Activated T-helper 2 cell treated with anti-CD3 and anti-CD28 coated beads, Interferon-gamma antibody, Interleukin-2, Interleukin-4, amounts not matched to agents 10 μg/mL and 5 μg/mL and 100 μg/mL, durations not matched to agents 14 hours and 24 hours and 36 hours (primary cell): ENCODE data around the gene KLC3. TPM values are rescaled to one million over a fixed set of nuclear protein-coding genes. Genes with fewer than 3 reads are reported as not detected.

Experiments used
- DNase-seq: peaks from one replicate; pipeline ENCODE4 v3.0.0; 2021; ENCODE audit warnings: low spot score
- H3K27ac Mint-ChIP-seq: one replicate; pipeline ENCODE4 v1.8.0; 2021; ENCODE audit warnings: mixed read lengths
- H3K27me3 Mint-ChIP-seq: one replicate; pipeline ENCODE4 v1.8.0; 2021; ENCODE audit warnings: low read depth, mixed read lengths
- H3K36me3 Mint-ChIP-seq: one replicate; pipeline ENCODE4 v1.8.0; 2021; ENCODE audit warnings: low read depth, mixed read lengths
- H3K4me1 Mint-ChIP-seq: one replicate; pipeline ENCODE4 v1.8.0; 2021; ENCODE audit warnings: low read depth, mixed read lengths
- H3K4me3 Mint-ChIP-seq: one replicate; pipeline ENCODE4 v1.8.0; 2021; ENCODE audit warnings: low read depth, mild to moderate bottlenecking, moderate library complexity, mixed read lengths
- H3K9me3 Mint-ChIP-seq: one replicate; pipeline ENCODE4 v1.8.0; 2021; ENCODE audit warnings: mixed read lengths
- intact Hi-C: fragments of 100-400 bp; cut with micrococcal nuclease; formaldehyde crosslinking; loops from one replicate; pipeline ENCODE4 v1.15.1; 2023
- total RNA-seq: library from RNA; stranded (reverse); gene quantifications from 2 replicates; pipeline ENCODE4 v1.2.3, GENCODE V29; 2022

KLC3 gene
- total RNA-seq = 0.18 TPM in 1 of 2 replicates, not detected in the other

DNA sequence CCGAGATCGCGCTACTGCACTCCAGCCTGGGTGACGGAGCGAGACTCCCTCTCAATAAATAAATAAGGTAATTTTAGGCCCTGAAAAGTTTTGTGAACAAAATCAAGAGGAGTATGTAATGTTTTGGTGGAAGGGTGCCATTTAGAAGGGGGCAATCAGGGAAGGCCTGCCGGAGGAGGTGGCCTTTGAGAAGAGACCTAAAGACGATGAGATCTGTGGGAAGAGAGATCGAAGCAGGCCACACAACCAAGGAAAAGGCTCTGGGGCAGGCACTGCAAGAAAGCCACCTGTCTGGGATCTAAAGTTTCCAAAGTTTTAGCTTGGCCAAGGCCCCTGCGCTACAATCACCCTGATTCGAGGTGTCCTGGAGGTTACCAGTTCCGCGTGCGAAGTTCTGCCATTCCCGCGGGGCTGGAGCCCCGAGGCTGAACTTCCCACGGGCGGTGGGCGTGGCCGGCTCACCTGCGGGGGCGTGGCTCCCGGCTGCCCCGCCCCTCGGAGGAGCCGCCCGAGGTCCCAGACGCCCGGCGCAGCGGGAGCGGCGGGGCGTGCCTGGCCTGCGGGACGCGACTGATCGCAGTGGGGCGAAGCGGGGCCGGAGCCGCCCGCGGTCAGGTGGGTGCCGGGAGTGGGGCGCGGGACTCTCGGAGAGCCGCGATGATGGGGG, at the start of gene KLC3:
Gene KLC3 (plus strand): TSS at position 519 of the 667 bp plus-strand sequence. CDS start 4,792 bp downstream, outside the sequence.
- Mint-ChIP-seq H3K27me3 (peaks cover 5% of the 10 kb centered on the region), H3K9me3 (no peaks in the 10 kb centered on the region), H3K36me3 (no peaks in the 10 kb centered on the region), H3K4me1 (no peaks in the 10 kb centered on the region), H3K4me3 (peak within 1 kb of the TSS; percentile 51), H3K27ac (no peak within 1 kb of the TSS)
- DNase-seq = peak; percentile 16
- intact Hi-C loops = no loop called here

DNA sequence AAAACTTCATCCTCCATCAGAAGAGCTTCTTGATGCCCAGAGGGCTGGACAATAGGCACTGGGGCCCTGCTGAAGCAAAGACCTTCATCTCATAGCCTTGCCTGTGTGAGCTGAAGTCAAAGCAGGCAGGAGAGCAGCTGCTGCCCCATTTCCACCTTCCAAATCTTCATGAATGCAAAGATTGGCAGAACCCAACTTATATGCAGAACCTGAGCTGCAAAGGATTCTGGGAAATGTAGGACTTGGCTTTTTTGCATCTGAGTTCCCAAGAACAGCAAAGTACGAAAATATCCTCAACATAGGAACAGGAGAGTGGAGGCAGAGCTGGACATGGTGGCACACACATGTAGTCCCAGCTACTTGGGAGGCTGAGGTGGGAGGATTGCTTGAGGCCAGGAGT, 48.7 kb upstream of the KLC3 start:
- Mint-ChIP-seq H3K36me3 (no peaks in the 10 kb centered on the region), H3K27me3 (no peaks in the 10 kb centered on the region), H3K4me1 (no peaks in the 10 kb centered on the region), H3K9me3 (no peaks in the 10 kb centered on the region), H3K27ac (no peak overlapping the region), H3K4me3 (no peak overlapping the region)
- DNase-seq = no peak
- intact Hi-C loops = no loop called here

DNA sequence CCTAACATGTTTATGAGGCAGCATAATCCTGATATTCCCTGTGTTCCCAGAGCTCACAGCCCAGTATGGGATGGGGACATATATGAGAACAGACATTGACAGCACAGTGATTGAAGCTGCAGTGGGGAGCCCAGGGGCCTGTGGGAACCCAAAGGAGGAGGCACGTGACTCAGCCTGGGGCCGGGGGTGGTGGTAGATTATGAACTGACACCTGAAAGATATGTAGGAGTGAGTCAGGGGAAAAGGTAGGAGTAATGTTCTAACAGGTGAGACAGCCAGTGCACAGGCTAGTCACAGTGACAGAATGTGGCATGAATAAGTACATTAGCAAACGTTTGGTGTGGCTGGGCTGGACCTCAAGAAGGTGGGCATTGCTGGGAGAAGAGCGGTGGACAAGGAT, 46.9 kb upstream of the KLC3 start:
- no peaks in the 10 kb centered on the region for H3K4me1 Mint-ChIP-seq
- peaks cover 3% of the 10 kb centered on the region for H3K36me3 Mint-ChIP-seq
- no peaks in the 10 kb centered on the region for H3K27me3 Mint-ChIP-seq
- no peak overlapping the region for H3K4me3 Mint-ChIP-seq
- DNase-seq = no peak
- intact Hi-C loops = no loop called here
- H3K9me3 Mint-ChIP-seq = no peaks in the 10 kb centered on the region
- no peak overlapping the region for H3K27ac Mint-ChIP-seq

GRCh38 chr19:45294291-45295029, 46.1 kb upstream of the KLC3 start:
- H3K9me3 Mint-ChIP-seq = no peaks in the 10 kb centered on the region
- H3K4me1 Mint-ChIP-seq = no peaks in the 10 kb centered on the region
- no peak overlapping the region for H3K27ac Mint-ChIP-seq
- intact Hi-C loops = no loop called here
- no peak overlapping the region for H3K4me3 Mint-ChIP-seq
- H3K27me3 Mint-ChIP-seq = no peaks in the 10 kb centered on the region
- peaks cover 3% of the 10 kb centered on the region for H3K36me3 Mint-ChIP-seq
- DNase-seq = no peak

DNA sequence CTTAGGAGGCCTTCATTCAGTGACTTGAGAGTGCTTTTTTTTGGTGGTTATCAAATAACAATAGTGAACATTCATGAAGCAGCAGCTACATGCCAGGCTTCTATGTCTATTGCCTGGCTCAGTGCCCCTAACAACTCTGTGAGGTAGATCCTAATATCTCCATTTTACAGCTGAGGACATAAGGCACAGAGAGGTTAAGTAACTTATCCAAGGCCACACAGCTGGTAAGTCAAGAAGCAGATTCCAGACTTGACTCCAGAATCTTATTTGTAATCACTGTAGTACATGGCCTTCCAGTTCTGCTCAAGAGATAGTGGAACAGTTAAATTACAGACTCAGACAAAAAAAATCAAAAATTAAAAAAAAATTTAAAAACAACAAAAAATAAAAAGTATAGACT, 44.7 kb upstream of the KLC3 start:
- Mint-ChIP-seq H3K27me3 (no peaks in the 10 kb centered on the region), H3K27ac (no peak overlapping the region), H3K4me1 (no peaks in the 10 kb centered on the region), H3K36me3 (peaks cover 3% of the 10 kb centered on the region), H3K4me3 (no peak overlapping the region), H3K9me3 (no peaks in the 10 kb centered on the region)
- no peak for DNase-seq
- intact Hi-C loops = no loop called here

- no peaks in the 10 kb centered on the region for H3K27me3 Mint-ChIP-seq
These were observed 44.2 kb upstream of the KLC3 start for GRCh38 chr19:45296355-45296754.

DNA sequence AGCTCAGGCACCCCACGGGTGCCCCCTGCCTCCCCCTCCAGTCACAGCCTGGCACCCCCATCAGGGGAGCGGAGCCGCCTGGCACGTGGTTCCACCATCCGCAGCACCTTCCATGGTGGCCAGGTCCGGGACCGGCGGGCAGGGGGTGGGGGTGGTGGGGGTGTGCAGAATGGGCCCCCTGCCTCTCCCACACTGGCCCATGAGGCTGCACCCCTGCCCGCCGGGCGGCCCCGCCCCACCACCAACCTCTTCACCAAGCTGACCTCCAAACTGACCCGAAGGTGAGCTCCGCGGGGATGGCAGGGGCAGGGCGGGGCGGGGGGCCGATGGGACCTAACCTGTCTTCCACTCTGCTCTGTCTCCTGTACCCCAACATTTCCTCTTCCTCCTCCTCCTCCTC, 42.9 kb upstream of the KLC3 start:
- intact Hi-C loops = no loop called here
- no peaks in the 10 kb centered on the region for H3K4me1 Mint-ChIP-seq
- H3K9me3 Mint-ChIP-seq = no peaks in the 10 kb centered on the region
- no peak overlapping the region for H3K27ac Mint-ChIP-seq
- H3K36me3 Mint-ChIP-seq = peaks cover 3% of the 10 kb centered on the region
- H3K27me3 Mint-ChIP-seq = no peaks in the 10 kb centered on the region
- H3K4me3 Mint-ChIP-seq = no peak overlapping the region
- DNase-seq = no peak

More at GRCh38 chr19:45296355-45296754, 44.2 kb upstream of the KLC3 start:
- H3K36me3 Mint-ChIP-seq = peaks cover 3% of the 10 kb centered on the region
- no peaks in the 10 kb centered on the region for H3K9me3 Mint-ChIP-seq
- DNase-seq = no peak
- intact Hi-C loops = no loop called here
- no peak overlapping the region for H3K4me3 Mint-ChIP-seq
- no peaks in the 10 kb centered on the region for H3K4me1 Mint-ChIP-seq
- H3K27ac Mint-ChIP-seq = no peak overlapping the region

GRCh38 chr19:45298264-45298663, 42.3 kb upstream of the KLC3 start:
- intact Hi-C loops = no loop called here
- no peaks in the 10 kb centered on the region for H3K4me1 Mint-ChIP-seq
- H3K9me3 Mint-ChIP-seq = no peaks in the 10 kb centered on the region
- no peak overlapping the region for H3K27ac Mint-ChIP-seq
- H3K36me3 Mint-ChIP-seq = peaks cover 3% of the 10 kb centered on the region
- no peak for DNase-seq
- no peaks in the 10 kb centered on the region for H3K27me3 Mint-ChIP-seq
- H3K4me3 Mint-ChIP-seq = no peak overlapping the region

DNA sequence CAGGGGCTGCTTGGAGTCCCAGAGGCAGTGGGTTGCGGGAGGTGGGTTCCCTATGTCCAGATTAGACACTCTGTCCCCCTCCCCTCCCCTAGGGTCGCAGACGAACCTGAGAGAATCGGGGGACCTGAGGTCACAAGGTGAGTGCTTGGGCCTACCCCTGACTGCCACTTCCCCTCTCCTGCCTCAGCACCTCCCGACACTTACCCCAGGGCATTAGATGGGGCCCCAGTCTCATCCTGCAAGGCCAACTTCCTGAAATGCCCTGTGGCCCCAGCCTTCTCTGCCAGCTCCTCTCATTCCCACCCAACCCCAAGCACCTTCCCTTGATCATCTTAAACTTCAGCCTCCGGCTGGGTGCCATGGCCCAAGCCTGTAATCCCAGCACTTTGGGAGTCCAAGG, 40.8 kb upstream of the KLC3 start:
- intact Hi-C loops = no loop called here
- H3K36me3 Mint-ChIP-seq = peaks cover 3% of the 10 kb centered on the region
- H3K4me1 Mint-ChIP-seq = no peaks in the 10 kb centered on the region
- no peaks in the 10 kb centered on the region for H3K9me3 Mint-ChIP-seq
- DNase-seq = no peak
- no peak overlapping the region for H3K27ac Mint-ChIP-seq
- no peak overlapping the region for H3K4me3 Mint-ChIP-seq
- no peaks in the 10 kb centered on the region for H3K27me3 Mint-ChIP-seq

GRCh38 chr19:45302416-45302815, 38.1 kb upstream of the KLC3 start:
- Mint-ChIP-seq H3K36me3 (no peaks in the 10 kb centered on the region), H3K4me3 (no peak overlapping the region), H3K9me3 (no peaks in the 10 kb centered on the region), H3K27me3 (no peaks in the 10 kb centered on the region), H3K4me1 (no peaks in the 10 kb centered on the region), H3K27ac (no peak overlapping the region)
- no peak for DNase-seq
- intact Hi-C loops = no loop called here

DNA sequence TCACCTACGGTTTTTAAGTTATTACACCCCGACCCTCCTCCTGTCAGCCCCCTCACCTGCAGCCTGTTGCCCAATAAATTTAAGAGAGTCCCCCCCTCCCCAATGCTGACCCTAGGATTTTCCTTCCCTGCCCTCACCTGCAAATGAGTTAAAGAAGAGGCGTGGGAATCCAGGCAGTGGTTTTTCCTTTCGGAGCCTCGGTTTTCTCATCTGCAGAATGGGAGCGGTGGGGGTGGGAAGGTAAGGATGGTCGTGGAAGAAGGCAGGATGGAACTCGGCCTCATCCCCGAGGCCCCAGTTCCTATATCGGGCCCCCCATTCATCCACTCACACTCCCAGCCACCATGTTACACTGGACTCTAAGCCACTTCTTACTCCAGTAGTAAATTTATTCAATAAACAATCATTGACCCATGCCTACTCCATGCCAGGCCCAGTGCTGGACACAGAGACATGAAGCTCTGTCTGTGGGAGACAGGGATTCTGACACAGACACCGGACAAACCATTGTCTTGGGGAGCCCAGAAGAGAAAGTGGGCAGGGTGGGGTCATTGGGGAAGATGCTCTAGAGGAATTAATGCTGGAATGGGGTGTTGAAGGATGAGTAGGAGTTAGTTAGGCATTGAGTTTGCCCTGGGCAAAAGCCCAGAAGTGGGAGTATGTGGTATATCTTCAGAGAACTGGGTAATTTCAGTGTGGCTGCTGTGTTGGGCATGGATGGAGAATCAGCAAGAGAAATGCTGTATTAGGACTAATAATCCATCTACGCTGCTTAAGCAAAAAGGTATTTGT, 37.1 kb upstream of the KLC3 start:
- H3K27me3 Mint-ChIP-seq = no peaks in the 10 kb centered on the region
- no peak for DNase-seq
- no peak overlapping the region for H3K4me3 Mint-ChIP-seq
- no peaks in the 10 kb centered on the region for H3K4me1 Mint-ChIP-seq
- H3K27ac Mint-ChIP-seq = no peak overlapping the region
- H3K36me3 Mint-ChIP-seq = no peaks in the 10 kb centered on the region
- intact Hi-C loops = no loop called here
- H3K9me3 Mint-ChIP-seq = no peaks in the 10 kb centered on the region

- intact Hi-C loops = no loop called here
- H3K27ac Mint-ChIP-seq = no peak overlapping the region
These were observed 36.2 kb upstream of the KLC3 start for GRCh38 chr19:45304141-45304926.

More at GRCh38 chr19:45304141-45304926, 36.2 kb upstream of the KLC3 start:
- Mint-ChIP-seq H3K4me3 (no peak overlapping the region), H3K36me3 (no peaks in the 10 kb centered on the region), H3K27me3 (no peaks in the 10 kb centered on the region), H3K4me1 (no peaks in the 10 kb centered on the region), H3K9me3 (no peaks in the 10 kb centered on the region)
- DNase-seq = no peak
